ENCODE data around the gene CHPF2.

Gene CHPF2

GRCh38 chr7:151211155-151211772, 21.0 kb upstream of the CHPF2 start:
- no peak for TF ChIP-seq CTCF (conservative IDR thresholded peaks at IDR 0.05; ENCODE audit: low read depth, low read length)
- H3K4me3 ChIP-seq (ENCODE audit: low read length) = no peak overlapping the region
- no peak for DNase-seq (ENCODE audit: low read depth)

DNA sequence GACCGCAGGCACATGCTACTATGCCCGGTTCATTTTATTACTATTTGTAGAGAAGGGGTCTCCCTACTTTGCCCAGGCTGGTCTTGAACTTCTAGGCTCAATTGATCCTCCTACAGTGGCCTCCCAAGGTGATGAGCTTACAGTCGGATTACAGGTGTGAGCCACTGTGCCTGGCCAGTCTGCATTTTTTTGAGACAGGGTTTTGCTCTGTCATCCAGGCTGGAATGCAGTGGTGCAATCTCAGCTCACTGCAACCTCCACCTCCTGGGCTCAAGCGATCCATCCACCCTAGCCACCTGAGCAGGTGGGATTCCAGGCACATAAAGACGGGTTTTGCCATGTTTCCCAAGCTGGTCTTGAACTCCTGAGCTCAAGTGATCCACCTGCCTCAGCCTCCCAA, 19.7 kb upstream of the CHPF2 start:
- no peak for DNase-seq (ENCODE audit: low read depth)
- no peak for TF ChIP-seq CTCF (conservative IDR thresholded peaks at IDR 0.05; ENCODE audit: low read depth, low read length)
- H3K4me3 ChIP-seq (ENCODE audit: low read length) = no peak overlapping the region

GRCh38 chr7:151213826-151214225, 18.5 kb upstream of the CHPF2 start:
- H3K4me3 ChIP-seq (ENCODE audit: low read length) = no peak overlapping the region
- DNase-seq (ENCODE audit: low read depth) = no peak
- no peak for TF ChIP-seq CTCF (conservative IDR thresholded peaks at IDR 0.05; ENCODE audit: low read depth, low read length)

DNA sequence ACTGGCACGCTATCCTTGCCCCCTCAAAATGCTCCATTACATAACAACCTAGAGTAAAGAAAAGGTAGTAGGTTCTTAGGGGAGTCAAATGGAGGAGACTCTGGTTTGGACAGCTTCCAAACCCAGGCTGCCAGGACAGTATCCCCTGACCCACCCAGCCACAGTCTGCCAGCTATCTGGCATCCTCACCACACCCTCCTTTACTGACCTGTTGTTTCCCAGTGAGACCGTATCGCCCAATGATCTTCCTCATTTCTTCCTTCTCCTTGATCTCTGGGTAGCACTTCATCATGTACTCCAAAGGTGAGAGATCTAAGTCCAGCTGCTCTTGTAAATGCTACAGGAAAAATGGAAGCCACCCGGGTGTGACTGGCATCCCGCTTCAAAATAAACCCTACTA, 16.9 kb upstream of the CHPF2 start:
- no peak overlapping the region for H3K4me3 ChIP-seq (ENCODE audit: low read length)
- no peak for DNase-seq (ENCODE audit: low read depth)
- no peak for TF ChIP-seq CTCF (conservative IDR thresholded peaks at IDR 0.05; ENCODE audit: low read depth, low read length)

- no peak overlapping the region for H3K4me3 ChIP-seq (ENCODE audit: low read length)
- TF ChIP-seq CTCF (conservative IDR thresholded peaks at IDR 0.05; ENCODE audit: low read depth, low read length) = no peak
- no peak for DNase-seq (ENCODE audit: low read depth)
These were observed 14.1 kb upstream of the CHPF2 start for GRCh38 chr7:151218170-151218569.

- no peak for DNase-seq (ENCODE audit: low read depth)
- no peak overlapping the region for H3K4me3 ChIP-seq (ENCODE audit: low read length)
- no peak for TF ChIP-seq CTCF (conservative IDR thresholded peaks at IDR 0.05; ENCODE audit: low read depth, low read length)
These were observed 8.6 kb upstream of the CHPF2 start for GRCh38 chr7:151223728-151224127.

DNA sequence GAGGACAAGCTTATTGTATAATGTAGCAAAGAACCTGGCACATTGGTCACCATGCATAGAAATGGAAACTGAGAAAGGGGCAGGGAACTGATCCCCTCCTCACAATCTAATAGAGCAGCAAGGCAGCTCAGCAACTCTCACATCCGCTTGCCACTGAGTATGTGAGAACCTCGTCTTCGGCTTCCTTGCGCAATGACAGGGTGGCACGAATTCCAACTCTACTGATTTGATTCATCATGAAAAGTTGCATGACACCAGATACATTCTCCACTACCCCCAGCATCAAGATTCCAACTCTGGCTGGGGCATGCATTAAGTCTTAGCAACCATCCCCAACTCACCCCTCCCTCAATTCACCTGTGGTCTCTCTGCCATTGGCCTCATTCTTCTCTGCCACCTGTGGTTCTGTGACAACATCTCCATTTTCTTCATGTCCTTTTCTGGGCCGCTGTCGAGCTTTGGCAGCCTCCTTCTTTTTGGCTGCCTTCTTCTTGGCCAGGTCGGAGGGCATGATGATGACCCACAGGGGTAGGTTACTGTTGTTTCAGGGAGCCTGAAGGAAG, 6.3 kb upstream of the CHPF2 start:
- H3K4me3 ChIP-seq (ENCODE audit: low read length) = peak overlapping the region; percentile 87
- TF ChIP-seq CTCF (conservative IDR thresholded peaks at IDR 0.05; ENCODE audit: low read depth, low read length) = no peak
- DNase-seq (ENCODE audit: low read depth) = no peak

Data from retinal pigment epithelial cell (primary cell).